ENCODE results near the gene ZNF569. TPM values are rescaled to one million over a fixed set of nuclear protein-coding genes. Genes with fewer than 3 reads are reported as not detected.
A peak's percentile ranks its signal among the peaks of the same experiment; 100 is the strongest.

Gene ZNF569
- total and polyA plus RNA-seq, 2 of the 13 experiments (the other 11 are each of a cell fraction or from before 2014, with no cell fraction given) = 1.4 to 5.7 TPM

GRCh38 chr19:37370880-37371661 lies 96.2 kb downstream of the ZNF569 start, which contains the start of gene ZNF527 (continued):
- TF ChIP-seq, protein P1, sequence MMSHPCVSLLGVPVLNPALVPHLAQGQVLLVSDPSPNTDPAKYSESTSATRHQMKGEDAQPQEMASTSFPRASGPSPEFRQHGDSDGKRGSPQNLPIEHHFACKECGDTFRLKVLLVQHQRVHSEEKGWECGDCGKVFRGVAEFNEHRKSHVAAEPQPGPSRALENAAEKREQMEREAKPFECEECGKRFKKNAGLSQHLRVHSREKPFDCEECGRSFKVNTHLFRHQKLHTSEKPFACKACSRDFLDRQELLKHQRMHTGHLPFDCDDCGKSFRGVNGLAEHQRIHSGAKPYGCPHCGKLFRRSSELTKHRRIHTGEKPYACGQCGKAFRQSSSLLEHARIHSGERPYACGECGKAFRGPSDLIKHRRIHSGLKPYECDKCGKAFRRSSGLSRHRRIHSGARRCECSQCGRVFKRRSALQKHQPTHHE (CRISPR knock-in tag; IDR thresholded peaks at IDR 0.05; ENCODE audit: borderline replicate concordance) = peak; percentile 73; the same call in 1 of the 2 replicates
- TF ChIP-seq MEIS2 (CRISPR knock-in tag; IDR thresholded peaks at IDR 0.05) (peak; percentile 71; the same call in 1 of the 2 replicates), CBX2 (IDR thresholded peaks at IDR 0.05; ENCODE audit: low read depth, low read length) (no peak), CBX2 (CRISPR knock-in tag; IDR thresholded peaks at IDR 0.05; ENCODE audit: low read depth) (no peak), ZNF878 (CRISPR knock-in tag; IDR thresholded peaks at IDR 0.05) (no peak), ARNT (IDR thresholded peaks at IDR 0.05) (no peak), ATF2 (CRISPR knock-in tag; IDR thresholded peaks at IDR 0.05) (peak; percentile 95; the same call in 1 of the 2 replicates), TCF12 (IDR thresholded peaks at IDR 0.05) (no peak), TCF12 (CRISPR knock-in tag; IDR thresholded peaks at IDR 0.05) (no peak), ZNF558 (CRISPR knock-in tag; IDR thresholded peaks at IDR 0.05; ENCODE audit: borderline replicate concordance) (no peak), ZNF775 (CRISPR knock-in tag; IDR thresholded peaks at IDR 0.05; ENCODE audit: borderline replicate concordance) (no peak), CCDC6 (CRISPR knock-in tag; IDR thresholded peaks at IDR 0.05) (no peak; the same call in 1 of the 2 replicates), BCL6 (CRISPR knock-in tag; IDR thresholded peaks at IDR 0.05) (no peak), ZBTB26 (CRISPR knock-in tag; IDR thresholded peaks at IDR 0.05; ENCODE audit: borderline replicate concordance) (no peak), NR3C1 (CRISPR knock-in tag; IDR thresholded peaks at IDR 0.05) (no peak), FOSL2 (CRISPR knock-in tag; IDR thresholded peaks at IDR 0.05) (peak; percentile 56; the same call in 1 of the 2 replicates), ZNF260 (CRISPR knock-in tag; IDR thresholded peaks at IDR 0.05; ENCODE audit: borderline replicate concordance, low read depth) (no peak), ZC3H13 (CRISPR knock-in tag; IDR thresholded peaks at IDR 0.05) (no peak; the same call in none of the 2 replicates)
- TF ChIP-seq, protein P2, sequence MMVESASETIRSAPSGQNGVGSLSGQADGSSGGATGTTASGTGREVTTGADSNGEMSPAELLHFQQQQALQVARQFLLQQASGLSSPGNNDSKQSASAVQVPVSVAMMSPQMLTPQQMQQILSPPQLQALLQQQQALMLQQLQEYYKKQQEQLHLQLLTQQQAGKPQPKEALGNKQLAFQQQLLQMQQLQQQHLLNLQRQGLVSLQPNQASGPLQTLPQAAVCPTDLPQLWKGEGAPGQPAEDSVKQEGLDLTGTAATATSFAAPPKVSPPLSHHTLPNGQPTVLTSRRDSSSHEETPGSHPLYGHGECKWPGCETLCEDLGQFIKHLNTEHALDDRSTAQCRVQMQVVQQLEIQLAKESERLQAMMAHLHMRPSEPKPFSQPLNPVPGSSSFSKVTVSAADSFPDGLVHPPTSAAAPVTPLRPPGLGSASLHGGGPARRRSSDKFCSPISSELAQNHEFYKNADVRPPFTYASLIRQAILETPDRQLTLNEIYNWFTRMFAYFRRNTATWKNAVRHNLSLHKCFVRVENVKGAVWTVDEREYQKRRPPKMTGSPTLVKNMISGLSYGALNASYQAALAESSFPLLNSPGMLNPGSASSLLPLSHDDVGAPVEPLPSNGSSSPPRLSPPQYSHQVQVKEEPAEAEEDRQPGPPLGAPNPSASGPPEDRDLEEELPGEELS (CRISPR knock-in tag; IDR thresholded peaks at IDR 0.05) = peak; percentile 68
- TF ChIP-seq, protein P3, sequence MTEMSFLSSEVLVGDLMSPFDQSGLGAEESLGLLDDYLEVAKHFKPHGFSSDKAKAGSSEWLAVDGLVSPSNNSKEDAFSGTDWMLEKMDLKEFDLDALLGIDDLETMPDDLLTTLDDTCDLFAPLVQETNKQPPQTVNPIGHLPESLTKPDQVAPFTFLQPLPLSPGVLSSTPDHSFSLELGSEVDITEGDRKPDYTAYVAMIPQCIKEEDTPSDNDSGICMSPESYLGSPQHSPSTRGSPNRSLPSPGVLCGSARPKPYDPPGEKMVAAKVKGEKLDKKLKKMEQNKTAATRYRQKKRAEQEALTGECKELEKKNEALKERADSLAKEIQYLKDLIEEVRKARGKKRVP (CRISPR knock-in tag; IDR thresholded peaks at IDR 0.05) = peak in 1 of 2 experiments; percentile 55; a peak in 1 of 4 replicates
- TF ChIP-seq, protein P4, sequence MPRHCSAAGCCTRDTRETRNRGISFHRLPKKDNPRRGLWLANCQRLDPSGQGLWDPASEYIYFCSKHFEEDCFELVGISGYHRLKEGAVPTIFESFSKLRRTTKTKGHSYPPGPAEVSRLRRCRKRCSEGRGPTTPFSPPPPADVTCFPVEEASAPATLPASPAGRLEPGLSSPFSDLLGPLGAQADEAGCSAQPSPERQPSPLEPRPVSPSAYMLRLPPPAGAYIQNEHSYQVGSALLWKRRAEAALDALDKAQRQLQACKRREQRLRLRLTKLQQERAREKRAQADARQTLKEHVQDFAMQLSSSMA (CRISPR knock-in tag; IDR thresholded peaks at IDR 0.05) = no peak

Measured in HepG2 (cell line).